H1 (cell line): ENCODE measurements around the gene RGS6. TPM values are rescaled to one million over a fixed set of nuclear protein-coding genes. Genes with fewer than 3 reads are reported as not detected.

Experiments used
- CTCF ChIA-PET: fragments of 300-600 bp; sonication (Branson Sonifier 250); formaldehyde crosslinking; loops from one replicate; lab custom pipeline; 2021; ENCODE audit not compliant: partially characterized antibody; lab: Charles Lee
- POLR2A ChIA-PET: fragments of 300-600 bp; sonication (Branson Sonifier 250); formaldehyde crosslinking; loops from one replicate; lab custom pipeline; 2021; ENCODE audit warnings: inconsistent platforms; ENCODE audit not compliant: partially characterized antibody; lab: Charles Lee
- DNase-seq, 2 experiments: peaks; one replicate each; pipeline versions ENCODE4 v3.0.0 to v3.0.0-alpha.2; 2010 to 2022; ENCODE audit warnings: low spot score in 2 of 2, low read depth in 1 of 2, mixed read lengths in 1 of 2
- FAIRE-seq: peaks from 2 replicates; lab custom pipeline; 2011; peaks lifted over from hg19 to GRCh38; lab: Jason Lieb, UNC
- H2AFZ ChIP-seq: 2 replicates; pipeline ENCODE4 v1.8.1; 2012; ENCODE audit warnings: low read length, inconsistent platforms
- H2AK5ac ChIP-seq: 2 replicates; pipeline ENCODE4 v1.6.1; 2013; ENCODE audit warnings: low read depth, low read length
- H2BK120ac ChIP-seq: replicated peaks from 2 replicates; pipeline ENCODE3; 2013; ENCODE audit warnings: low read depth, low read length, inconsistent platforms
- H2BK12ac ChIP-seq: 2 replicates; pipeline ENCODE4 v1.6.1; 2013; ENCODE audit warnings: low read depth, low read length
- H2BK15ac ChIP-seq: 2 replicates; pipeline ENCODE4 v1.6.1; 2013; ENCODE audit warnings: low read length
- H2BK20ac ChIP-seq: 2 replicates; pipeline ENCODE4 v1.6.1; 2013; ENCODE audit warnings: low read length
- H2BK5ac ChIP-seq: 2 replicates; pipeline ENCODE4 v1.6.1; 2013; ENCODE audit warnings: low read depth, low read length
- H3K14ac ChIP-seq: 2 replicates; pipeline ENCODE4 v1.6.1; 2013; ENCODE audit warnings: inconsistent platforms; ENCODE audit not compliant: insufficient read length
- H3K18ac ChIP-seq: 2 replicates; pipeline ENCODE4 v1.6.1; 2013; ENCODE audit warnings: low read length; ENCODE audit errors: extremely low read depth
- H3K23ac ChIP-seq: 2 replicates; pipeline ENCODE4 v1.6.1; 2013; ENCODE audit warnings: inconsistent platforms; ENCODE audit not compliant: insufficient read length
- H3K23me2 ChIP-seq: 2 replicates; pipeline ENCODE4 v1.6.1; 2013; ENCODE audit warnings: low read depth, low read length
- H3K27ac ChIP-seq: 2 replicates; pipeline ENCODE4 v1.6.1; 2011; ENCODE audit warnings: low read depth, low read length, inconsistent platforms
- H3K27me3 ChIP-seq, 4 experiments: replicated peaks in 1 of 4; 1 replicate in 1 of 4; 2 replicates in 3 of 4; pipeline versions ENCODE4 v1.6.1 to v1.8.1; 2011 to 2013; ENCODE audit warnings: low read length in 3 of 4, mild to moderate bottlenecking in 3 of 4, inconsistent platforms in 2 of 4, mixed read lengths in 2 of 4, moderate library complexity in 1 of 4; ENCODE audit not compliant: control insufficient read depth in 3 of 4, insufficient read depth in 3 of 4; ENCODE audit errors: extremely low read depth in 1 of 4
- H3K36me3 ChIP-seq, 4 experiments: 2 replicates each; pipeline versions ENCODE4 v1.6.1 to v1.8.1; 2011 to 2013; ENCODE audit warnings: mild to moderate bottlenecking in 4 of 4, low read length in 3 of 4, moderate library complexity in 2 of 4, control low read depth in 1 of 4, inconsistent platforms in 1 of 4; ENCODE audit not compliant: insufficient read depth in 4 of 4, control insufficient read depth in 2 of 4
- H3K4ac ChIP-seq: replicated peaks from 2 replicates; pipeline ENCODE3; 2013; ENCODE audit warnings: low read length, low read depth, mixed read lengths, inconsistent platforms; ENCODE audit not compliant: insufficient read length
- H3K4me1 ChIP-seq, 4 experiments: replicated peaks in 1 of 4; 1 replicate in 1 of 4; 2 replicates in 3 of 4; pipeline versions ENCODE4 v1.6.1 to v1.8.1; 2011 to 2013; ENCODE audit warnings: low read length in 3 of 4, inconsistent platforms in 2 of 4, mixed read lengths in 1 of 4; ENCODE audit not compliant: insufficient read depth in 4 of 4, control insufficient read depth in 3 of 4
- H3K4me2 ChIP-seq, 2 experiments: 2 replicates each; pipeline versions ENCODE4 v1.6.1 to v1.8.1; 2011 to 2013; ENCODE audit warnings: low read depth in 2 of 2, low read length in 2 of 2, control low read depth in 1 of 2, inconsistent platforms in 1 of 2, mild to moderate bottlenecking in 1 of 2; ENCODE audit not compliant: insufficient read depth in 1 of 2
- H3K4me3 ChIP-seq, 4 experiments: fragments of 200-600, 300-600 bp in 1 of 4; sonication (generic), shearing (Covaris generic), sonication (Bioruptor Twin) in 1 of 4; 2 replicates each; pipeline versions ENCODE4 v1.5.1 to v1.8.1; 2011 to 2016; ENCODE audit warnings: low read length in 4 of 4, low read depth in 3 of 4, control low read depth in 2 of 4, inconsistent platforms in 2 of 4, mild to moderate bottlenecking in 2 of 4, mixed read lengths in 1 of 4, moderate library complexity in 1 of 4; ENCODE audit not compliant: insufficient read depth in 2 of 4; ENCODE audit errors: extremely low read depth in 1 of 4
- H3K56ac ChIP-seq: replicated peaks from 2 replicates; pipeline ENCODE3; 2013; ENCODE audit warnings: low read depth, mild to moderate bottlenecking, mixed read lengths, low read length, inconsistent platforms; ENCODE audit not compliant: insufficient read length
- H3K79me1 ChIP-seq: 2 replicates; pipeline ENCODE4 v1.6.1; 2013; ENCODE audit warnings: low read depth, low read length, control low read depth
- H3K79me2 ChIP-seq, 2 experiments: 2 replicates each; pipeline versions ENCODE4 v1.6.1 to v1.8.1; 2012 to 2013; ENCODE audit warnings: low read length in 2 of 2, mild to moderate bottlenecking in 2 of 2, inconsistent platforms in 1 of 2; ENCODE audit not compliant: insufficient read depth in 2 of 2, control insufficient read depth in 1 of 2
- H3K9ac ChIP-seq, 4 experiments: replicated peaks in 1 of 4; 1 replicate in 1 of 4; 2 replicates in 3 of 4; pipeline versions ENCODE4 v1.6.1 to v1.8.1; 2011 to 2013; ENCODE audit warnings: low read depth in 3 of 4, low read length in 3 of 4, control low read depth in 2 of 4, mild to moderate bottlenecking in 2 of 4, moderate library complexity in 2 of 4, inconsistent platforms in 1 of 4; ENCODE audit errors: extremely low read depth in 1 of 4
- H3K9me3 ChIP-seq, 2 experiments: 2 replicates each; pipeline versions ENCODE4 v1.6.1 to v1.8.1; 2012 to 2013; ENCODE audit warnings: mild to moderate bottlenecking in 2 of 2, moderate library complexity in 2 of 2, control low read depth in 1 of 2, inconsistent platforms in 1 of 2, low read depth in 1 of 2, low read length in 1 of 2, mixed read lengths in 1 of 2; ENCODE audit not compliant: insufficient read depth in 2 of 2
- H4K20me1 ChIP-seq, 2 experiments: replicated peaks in 1 of 2; 2 replicates each; pipeline versions ENCODE3 to v1.8.1; 2011 to 2013; ENCODE audit warnings: inconsistent platforms in 2 of 2, low read length in 2 of 2, mild to moderate bottlenecking in 1 of 2; ENCODE audit not compliant: insufficient read depth in 2 of 2, control insufficient read depth in 1 of 2
- H4K5ac ChIP-seq: 2 replicates; pipeline ENCODE4 v1.6.1; 2013; ENCODE audit warnings: low read length, low read depth, mixed read lengths, inconsistent platforms; ENCODE audit not compliant: insufficient read length
- H4K8ac ChIP-seq: 2 replicates; pipeline ENCODE4 v1.8.0; 2013; ENCODE audit warnings: mild to moderate bottlenecking, moderate library complexity, low read length, inconsistent platforms; ENCODE audit not compliant: insufficient read depth; ENCODE audit errors: extremely low read depth
- H4K91ac ChIP-seq: replicated peaks from 2 replicates; pipeline ENCODE3; 2013; ENCODE audit warnings: low read length, mixed read lengths, inconsistent platforms; ENCODE audit not compliant: insufficient read length
- CTCF ChIP-seq, 3 experiments: IDR thresholded peaks; 1 replicate in 2 of 3; 2 replicates in 1 of 3; pipeline versions ENCODE4 v1.5.1 to v1.6.1; 2011; ENCODE audit warnings: low read length in 3 of 3, mild to moderate bottlenecking in 3 of 3, inconsistent platforms in 2 of 3, low read depth in 1 of 3, moderate library complexity in 1 of 3; ENCODE audit not compliant: insufficient read depth in 1 of 3; ENCODE audit errors: control extremely low read depth in 1 of 3
- KDM4A ChIP-seq: IDR thresholded peaks from one replicate; pipeline ENCODE4 v1.7.1; 2012; ENCODE audit warnings: low read depth, mild to moderate bottlenecking, moderate library complexity, low read length, inconsistent platforms; ENCODE audit not compliant: severe bottlenecking
- RAD21 ChIP-seq, 2 experiments: IDR thresholded peaks in 1 of 2; conservative IDR thresholded peaks in 1 of 2; 2 replicates each; pipeline ENCODE4 v1.6.1; 2011; ENCODE audit warnings: low read depth in 2 of 2, low read length in 2 of 2, improper control_type of control experiment in 1 of 2, inconsistent platforms in 1 of 2, mild to moderate bottlenecking in 1 of 2, moderate library complexity in 1 of 2
- TEAD4 ChIP-seq: IDR thresholded peaks from 2 replicates; pipeline ENCODE4 v1.6.1; 2012; ENCODE audit warnings: low read depth, low read length, inconsistent platforms, mixed read lengths
- WGBS, 2 experiments: shearing (Covaris generic) in 1 of 2; methylation state at CpG; one replicate each; pipeline versions ENCODE4 v1.1.6 to v1.1.7; 2013 to 2015; ENCODE audit warnings: low lambda C conversion rate in 2 of 2, mixed read lengths in 2 of 2, inconsistent platforms in 1 of 2, low coverage in 1 of 2, missing lambda C conversion rate in 1 of 2; ENCODE audit not compliant: insufficient replicate concordance in 2 of 2, insufficient coverage in 1 of 2, insufficient read length in 1 of 2; ENCODE audit errors: extremely low coverage in 1 of 2, missing lambda C conversion rate in 1 of 2; 5-methylcytosine and 5-hydroxymethylcytosine counted together
- polyA plus RNA-seq, 7 experiments: library from polyadenylated mRNA; depleted of rRNA in 3 of 7; stranded (reverse) in 5 of 7; unstranded in 2 of 7; fragments of >200 nt in 5 of 7; fragments of 200-250 nt in 2 of 7; gene quantifications; 1 replicate in 5 of 7; 2 replicates in 1 of 7; 4 replicates in 1 of 7; pipeline versions ENCODE4 v1.2.1 to v1.2.3, GENCODE V29; 2011 to 2013; ENCODE audit warnings: missing spikeins in 2 of 7, mixed read lengths in 2 of 7
- total RNA-seq: library from RNA; stranded (reverse); fragmentation: NEBNext Ultra II Directional; extraction: Animal tissue kit (Norgen Biotek cat#: 25700); gene quantifications from 2 replicates; pipeline ENCODE4 v1.2.1, GENCODE V29; 2021

RGS6 gene
- total and polyA plus RNA-seq, 2 of the 8 experiments (the other 6 are each of a cell fraction or from before 2014, with no cell fraction given) = 0.26 to 1.1 TPM

- H2AFZ ChIP-seq = no peak overlapping the region
- no peak overlapping the region for H2BK12ac ChIP-seq
- no peaks in the 10 kb centered on the region for H3K27me3 ChIP-seq
- no peak overlapping the region for H3K4me3 ChIP-seq
- H3K79me1 ChIP-seq = no peaks in the 10 kb centered on the region
- no peaks in the 10 kb centered on the region for H3K23me2 ChIP-seq
- no peak overlapping the region for H3K4ac ChIP-seq
- H4K91ac ChIP-seq = no peak overlapping the region
- peak; percentile 69 to 99 for DNase-seq
- H3K36me3 ChIP-seq = no peaks in the 10 kb centered on the region
- H2AK5ac ChIP-seq = no peak overlapping the region
- H2BK5ac ChIP-seq = no peak overlapping the region
- no peaks in the 10 kb centered on the region for H4K20me1 ChIP-seq
- no peak overlapping the region for H3K23ac ChIP-seq
- POLR2A ChIA-PET = interaction anchor here (0.7 kb wide), 1 partner anchor 13 kb away, joined by 3 read pairs; no protein-coding TSS in a partner anchor
- H3K27ac ChIP-seq = no peak overlapping the region
- H3K56ac ChIP-seq = no peak overlapping the region
- H3K9ac ChIP-seq = no peak overlapping the region
- 45% methylated on average over 17 of the region's 17 CpGs; no CpG with 5 or more reads in 1 of the 2 experiments for WGBS, 2 experiments
- no peaks in the 10 kb centered on the region for H3K9me3 ChIP-seq
- H4K5ac ChIP-seq = no peak overlapping the region
- H3K4me1 ChIP-seq = peaks cover 0 to 4% (median 0%) of the 10 kb centered on the region in 4 experiments; a peak in 1 of 7 replicates
- FAIRE-seq = no peak
- TF ChIP-seq TEAD4 = peak; percentile 51; the same call in 1 of the 2 replicates
- peak; percentile 85 to 95 (median 88) for TF ChIP-seq CTCF (IDR thresholded peaks at IDR 0.05; ENCODE audit: control extremely low read depth in 1 of 3, insufficient read depth in 1 of 3, low read depth in 1 of 3, low read length in 3 of 3)
- peak; percentile 96 to 98 for TF ChIP-seq RAD21 (IDR thresholded peaks at IDR 0.05 in 1 of 2, conservative IDR thresholded peaks at IDR 0.05 in 1 of 2; ENCODE audit: low read depth in 2 of 2, low read length in 2 of 2)
- TF ChIP-seq KDM4A = no peak
- no peak overlapping the region for H2BK20ac ChIP-seq
- no peak overlapping the region for H3K14ac ChIP-seq
- H3K4me2 ChIP-seq = no peak overlapping the region
- no peak overlapping the region for H2BK15ac ChIP-seq
- no peak overlapping the region for H4K8ac ChIP-seq
- H3K79me2 ChIP-seq = no peaks in the 10 kb centered on the region
- CTCF ChIA-PET = interaction anchor here (0.5 to 2.8 kb wide), 32 partner anchors 12 to 1099 kb away, joined by 3 to 15 read pairs (median 3); no protein-coding TSS in a partner anchor
- H3K18ac ChIP-seq = no peak overlapping the region
- no peak overlapping the region for H2BK120ac ChIP-seq
Observed at GRCh38 chr14:72420749-72421474, 488.7 kb downstream of the RGS6 start.
